CD4-positive, alpha-beta T cell treated with Interleukin-4 for 1 hour (primary cell): ENCODE data around the gene ADSS1.

ENCODE experiments used
- DNase-seq, 2 donors: peaks; one replicate each; pipeline ENCODE4 v3.0.0-alpha.2; 2020 to 2022

The ADSS1 gene

GRCh38 chr14:104751539-104752422 lies 27.8 kb downstream of the ADSS1 start:
- DNase-seq: no peak

GRCh38 chr14:104752423-104752734 lies 28.4 kb downstream of the ADSS1 start:
- no peak for DNase-seq

- DNase-seq: peak; percentile 99 to 100
Observed at GRCh38 chr14:104752735-104753527, 28.9 kb downstream of the ADSS1 start, which contains the start of gene SIVA1. Gene SIVA1, plus strand, starts transcription at chr14:104753147. Its CDS starts 55 bp downstream, at chr14:104753202.

GRCh38 chr14:104753528-104754212 lies 29.6 kb downstream of the ADSS1 start:
- no peak for DNase-seq

- no peak for DNase-seq
Observed at GRCh38 chr14:104754213-104754851, 30.3 kb downstream of the ADSS1 start.

DNA sequence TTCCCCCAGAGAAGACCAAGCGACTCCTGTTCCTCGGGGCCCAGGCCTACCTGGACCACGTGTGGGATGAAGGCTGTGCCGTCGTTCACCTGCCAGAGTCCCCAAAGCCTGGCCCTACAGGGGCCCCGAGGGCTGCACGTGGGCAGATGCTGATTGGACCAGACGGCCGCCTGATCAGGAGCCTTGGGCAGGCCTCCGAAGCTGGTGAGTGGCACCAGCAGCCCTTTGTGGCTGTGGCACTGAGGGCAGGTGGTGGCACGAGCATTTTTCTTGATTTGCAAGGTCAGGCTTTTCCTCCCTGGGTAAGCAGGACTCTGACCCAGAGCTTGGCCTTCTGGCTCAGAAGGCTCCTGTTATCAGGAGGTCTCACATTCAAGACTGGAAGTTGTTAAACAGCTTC lies 31.6 kb downstream of the ADSS1 start:
- DNase-seq: no peak

DNA sequence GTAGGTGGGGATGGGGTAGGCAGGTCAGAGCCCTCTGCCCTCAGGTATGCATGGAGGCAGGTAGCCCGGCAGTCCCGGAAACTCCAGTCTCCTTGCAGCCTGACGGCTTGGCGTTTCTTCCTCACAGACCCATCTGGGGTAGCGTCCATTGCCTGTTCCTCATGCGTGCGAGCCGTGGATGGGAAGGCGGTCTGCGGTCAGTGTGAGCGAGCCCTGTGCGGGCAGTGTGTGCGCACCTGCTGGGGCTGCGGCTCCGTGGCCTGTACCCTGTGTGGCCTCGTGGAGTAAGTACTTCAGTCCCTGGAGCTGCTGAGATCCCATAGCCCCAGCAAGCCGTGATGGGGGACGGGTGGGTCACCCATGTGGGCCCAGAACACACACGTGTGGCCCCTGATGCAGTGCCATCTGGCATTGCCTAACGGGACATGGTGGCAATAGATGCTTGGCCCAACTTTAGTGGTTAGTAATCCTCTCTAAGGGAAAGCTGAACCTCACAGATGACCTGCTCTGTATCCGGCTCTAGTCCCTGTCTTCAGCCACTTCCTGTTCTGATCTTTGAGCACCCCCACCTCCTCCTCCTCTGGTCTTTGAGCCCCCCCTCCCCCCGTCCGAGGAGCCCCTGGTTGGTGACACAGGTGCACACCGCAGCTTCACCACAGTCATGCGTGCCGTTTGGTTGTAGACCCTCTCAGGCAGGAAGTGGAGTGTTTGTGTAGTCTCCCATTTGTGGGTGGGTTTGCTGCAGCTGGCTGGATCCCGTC lies 32.6 kb downstream of the ADSS1 start:
- DNase-seq: no peak

- no peak for DNase-seq
Observed at GRCh38 chr14:104757238-104757585, 33.2 kb downstream of the ADSS1 start.

- no peak for DNase-seq
Observed at GRCh38 chr14:104757681-104758392, 33.8 kb downstream of the ADSS1 start.

GRCh38 chr14:104758981-104759969 lies 35.2 kb downstream of the ADSS1 start:
- DNase-seq: no peak

DNA sequence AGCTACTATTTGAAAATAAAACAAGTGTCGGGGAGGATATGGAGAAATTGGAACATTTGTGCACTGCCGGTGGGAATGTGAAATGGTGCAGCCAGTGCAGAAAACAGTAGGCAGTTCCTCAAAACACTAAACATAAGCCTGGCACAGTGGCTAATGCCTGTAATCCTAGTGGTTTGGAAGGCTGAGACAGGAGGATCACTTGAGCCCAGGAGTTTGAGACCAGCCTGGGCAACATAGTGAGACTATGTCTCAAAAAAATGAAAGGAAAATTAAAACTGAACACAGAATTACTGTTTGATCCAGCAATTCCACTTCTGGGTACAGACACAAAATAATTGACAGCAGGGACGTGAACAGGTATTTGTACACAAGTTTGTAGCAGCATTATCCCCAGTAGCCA lies 41.5 kb downstream of the ADSS1 start:
- DNase-seq: no peak

- no peak for DNase-seq
Observed at GRCh38 chr14:104766256-104766862, 42.3 kb downstream of the ADSS1 start.

- no peak for DNase-seq
Observed at GRCh38 chr14:104766863-104767633, 43.0 kb downstream of the ADSS1 start.

- no peak for DNase-seq
Observed at GRCh38 chr14:104767634-104767918, 43.5 kb downstream of the ADSS1 start.

DNA sequence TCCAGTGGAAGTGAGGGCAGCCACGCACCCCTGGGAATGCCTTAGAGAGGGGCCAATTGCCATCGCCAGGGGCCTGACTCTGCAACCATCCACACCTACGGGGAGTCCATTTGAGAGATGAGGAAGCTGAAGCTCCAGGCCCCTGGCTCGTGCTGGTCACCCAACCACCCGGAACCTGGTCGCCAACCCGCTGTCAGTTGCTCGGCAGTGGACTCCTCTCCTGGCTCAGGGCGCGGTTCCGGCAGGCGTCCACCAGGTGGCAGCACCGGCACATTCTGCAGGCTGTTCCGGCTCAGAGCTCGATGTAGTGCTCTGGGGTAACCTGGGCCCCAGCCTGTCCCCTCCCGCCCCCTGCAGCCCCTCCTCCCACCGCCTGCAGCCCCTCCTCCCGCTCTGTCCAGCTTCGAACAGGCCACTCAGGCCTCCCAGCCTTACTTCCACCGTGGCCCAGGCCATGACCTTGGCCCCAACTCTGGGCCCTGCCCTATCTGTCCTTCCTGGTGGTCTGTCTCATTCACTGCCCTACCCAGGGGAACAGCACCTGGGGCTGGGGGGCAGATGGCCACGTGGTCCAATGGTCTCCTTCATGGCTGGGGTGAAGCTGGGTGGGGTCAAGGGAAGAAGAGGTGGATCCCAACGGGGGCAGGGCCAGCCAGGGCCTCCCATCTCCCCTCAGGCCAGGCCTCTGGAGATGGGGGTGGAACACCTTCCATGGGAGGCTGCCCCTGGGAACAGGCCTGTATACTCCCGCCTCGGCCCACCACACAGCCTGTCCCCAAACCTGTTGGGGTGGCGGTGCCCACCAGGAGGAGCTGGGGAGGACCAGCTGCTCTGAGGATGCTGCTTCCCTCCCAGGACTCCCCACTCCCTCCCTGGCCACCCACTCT lies 44.7 kb downstream of the ADSS1 start:
- DNase-seq: peak; percentile 88 to 91

DNA sequence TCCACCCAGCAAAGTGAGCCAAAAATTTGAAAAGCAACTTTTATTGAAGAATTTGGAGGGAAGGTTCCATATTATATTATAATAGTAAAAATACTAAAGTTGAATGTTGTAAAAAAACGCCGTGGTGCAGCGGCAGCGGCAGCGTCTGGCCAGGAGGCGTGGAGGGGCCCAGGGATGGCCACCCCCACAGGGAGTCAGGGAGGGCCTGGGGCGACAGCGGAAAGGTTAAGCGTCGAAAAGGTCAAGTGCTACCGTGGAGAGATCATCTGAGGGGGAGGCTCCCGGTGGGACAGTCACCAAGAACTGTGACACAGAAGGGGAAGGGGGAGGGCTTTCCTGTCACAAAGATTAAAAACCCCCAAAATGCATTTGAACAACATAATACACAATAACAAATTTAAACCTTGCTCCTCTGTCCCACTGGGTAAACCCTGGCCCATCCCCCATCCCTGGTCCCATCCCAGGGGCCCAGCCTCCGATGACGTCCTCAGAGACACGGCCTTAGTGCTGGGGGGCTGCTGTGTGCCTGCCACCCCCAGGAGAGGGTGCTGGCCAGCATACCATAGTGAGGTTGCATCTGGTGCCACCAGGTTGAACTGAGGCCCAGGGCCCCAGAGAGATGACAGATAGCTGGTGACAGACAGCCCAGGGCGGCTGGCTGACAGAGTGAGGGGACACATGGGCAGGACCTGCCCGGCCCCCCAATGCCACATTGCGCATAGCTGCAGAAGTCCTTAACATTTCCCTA lies 45.5 kb downstream of the ADSS1 start:
- DNase-seq: no peak

DNA sequence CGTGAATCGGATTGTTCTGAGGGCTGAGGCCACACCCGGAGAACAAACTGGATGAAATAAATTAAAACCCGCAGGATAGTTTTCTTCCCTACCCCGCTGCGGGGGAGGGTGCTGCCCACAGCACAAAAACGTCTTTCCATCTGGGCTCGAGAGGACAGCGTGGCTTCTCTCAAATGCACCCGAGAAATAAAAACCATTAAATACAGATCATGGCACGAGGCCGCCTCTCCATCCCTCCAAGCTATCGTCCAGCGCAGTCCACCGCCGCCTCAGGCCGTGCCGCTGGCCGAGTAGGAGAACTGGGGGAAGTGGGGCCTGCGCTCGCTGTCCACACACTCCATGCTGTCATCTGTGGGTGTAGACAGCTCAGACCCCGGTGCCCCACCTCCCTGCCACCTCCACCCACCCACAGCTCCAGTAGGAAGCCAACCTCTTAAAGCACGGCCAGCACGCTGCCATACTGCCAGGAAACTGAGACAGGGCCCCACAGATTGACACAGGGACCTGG lies 46.1 kb downstream of the ADSS1 start:
- DNase-seq: no peak
